Fibroblast of lung (primary cell): ENCODE measurements around the gene KIRREL3. TPM values are rescaled to one million over a fixed set of nuclear protein-coding genes. Genes with fewer than 3 reads are reported as not detected.

Experiments
- DNase-seq, 2 donors: peaks; one replicate each; pipeline versions ENCODE4 v3.0.0 to v3.0.0-alpha.2; 2010; ENCODE audit warnings: low read depth in 2 of 2
- H2AFZ ChIP-seq: 2 replicates; pipeline ENCODE4 v1.5.1; 2012; ENCODE audit warnings: low read length, control low read depth, inconsistent platforms
- H3K27ac ChIP-seq: 2 replicates; pipeline ENCODE4 v1.5.1; 2011; ENCODE audit warnings: low read length, control low read depth; ENCODE audit not compliant: insufficient read depth
- H3K27me3 ChIP-seq: 2 replicates; pipeline ENCODE4 v1.5.1; 2011; ENCODE audit warnings: mild to moderate bottlenecking, low read length; ENCODE audit not compliant: control insufficient read depth, insufficient read depth
- H3K36me3 ChIP-seq: 2 replicates; pipeline ENCODE4 v1.5.1; 2011; ENCODE audit warnings: low read length; ENCODE audit not compliant: control insufficient read depth, insufficient read depth
- H3K4me1 ChIP-seq: 2 replicates; pipeline ENCODE4 v1.5.1; 2011; ENCODE audit warnings: low read length; ENCODE audit not compliant: control insufficient read depth, insufficient read depth; ENCODE audit errors: extremely low read depth
- H3K4me2 ChIP-seq: 2 replicates; pipeline ENCODE4 v1.5.1; 2011; ENCODE audit warnings: low read length, control low read depth; ENCODE audit not compliant: insufficient read depth; ENCODE audit errors: extremely low read depth
- H3K4me3 ChIP-seq, 4 experiments: fragments of 200-600 bp in 1 of 4; sonication (generic) in 1 of 4; replicated peaks in 1 of 4; 2 replicates each; pipeline ENCODE4 v1.5.1; 2011 to 2016; ENCODE audit warnings: low read length in 4 of 4, low read depth in 3 of 4, mild to moderate bottlenecking in 3 of 4, control low read depth in 2 of 4, inconsistent platforms in 1 of 4, mixed read lengths in 1 of 4; ENCODE audit not compliant: insufficient read depth in 1 of 4; ENCODE audit errors: control extremely low read depth in 1 of 4
- H3K79me2 ChIP-seq: 2 replicates; pipeline ENCODE4 v1.5.1; 2012; ENCODE audit warnings: mild to moderate bottlenecking, low read length, inconsistent platforms; ENCODE audit not compliant: control insufficient read depth, insufficient read depth
- H3K9ac ChIP-seq: 2 replicates; pipeline ENCODE4 v1.5.1; 2011; ENCODE audit warnings: mild to moderate bottlenecking, low read length, control low read depth; ENCODE audit not compliant: insufficient read depth
- H3K9me3 ChIP-seq: 2 replicates; pipeline ENCODE4 v1.5.1; 2012; ENCODE audit warnings: low read depth, low read length; ENCODE audit not compliant: control insufficient read depth, insufficient read depth
- H4K20me1 ChIP-seq: 2 replicates; pipeline ENCODE4 v1.5.1; 2011; ENCODE audit warnings: low read length; ENCODE audit not compliant: control insufficient read depth, insufficient read depth; ENCODE audit errors: extremely low read depth
- EZH2 ChIP-seq: IDR thresholded peaks from 2 replicates; pipeline ENCODE4 v1.5.1; 2012; ENCODE audit warnings: low read length, control low read depth, mild to moderate bottlenecking; ENCODE audit errors: missing control alignments
- polyA plus RNA-seq, 2 donors: library from polyadenylated mRNA; depleted of rRNA in 1 of 2; stranded (reverse) in 1 of 2; unstranded in 1 of 2; fragments of >200 nt; gene quantifications; 2 replicates each; pipeline ENCODE4 v1.2.1, GENCODE V29; 2011 to 2012; ENCODE audit warnings: missing spikeins in 1 of 2
- total RNA-seq: library from RNA; depleted of rRNA; stranded (reverse); fragments of >200 nt; gene quantifications from 2 replicates; pipeline ENCODE4 v1.2.1, GENCODE V29; 2014
- TF ChIP-seq, protein P1 (sequence below), 2 donors: IDR thresholded peaks in 1 of 2; conservative IDR thresholded peaks in 1 of 2; 1 replicate in 1 of 2; 2 replicates in 1 of 2; pipeline ENCODE4 v1.5.1; 2011 to 2012; ENCODE audit warnings: low read length in 2 of 2, control low read depth in 1 of 2, inconsistent platforms in 1 of 2, low read depth in 1 of 2, mild to moderate bottlenecking in 1 of 2

Gene KIRREL3
- total and polyA plus RNA-seq, 2 donors (not counting 1 experiment from before 2014, with no cell fraction given) = 2.8 to 6.1 TPM

DNA sequence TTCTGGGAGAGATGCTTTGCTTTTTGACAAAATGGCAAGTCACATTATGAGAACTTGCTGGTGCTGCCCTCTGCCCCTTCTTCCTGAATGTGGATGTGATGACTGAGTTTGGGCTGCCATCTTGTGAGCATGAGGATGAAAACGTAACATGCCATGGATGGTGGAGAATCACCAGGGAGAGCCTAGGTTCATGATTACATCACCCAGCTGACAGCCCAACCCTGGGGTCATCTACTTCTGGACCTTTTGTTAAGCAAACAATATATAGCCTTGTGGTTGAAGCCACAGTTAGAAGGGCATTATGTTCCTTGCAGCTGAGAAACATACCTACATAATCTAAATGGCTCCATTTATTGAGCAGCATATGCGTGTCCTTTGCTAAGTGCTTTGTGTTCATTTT lies 321.5 kb downstream of the KIRREL3 start:
- H3K79me2 ChIP-seq = no peaks in the 10 kb centered on the region
- no peak overlapping the region for H3K4me2 ChIP-seq
- no peak overlapping the region for H3K4me3 ChIP-seq
- H3K27me3 ChIP-seq = no peaks in the 10 kb centered on the region
- no peaks in the 10 kb centered on the region for H3K36me3 ChIP-seq
- H3K27ac ChIP-seq = no peak overlapping the region
- TF ChIP-seq, protein P1, sequence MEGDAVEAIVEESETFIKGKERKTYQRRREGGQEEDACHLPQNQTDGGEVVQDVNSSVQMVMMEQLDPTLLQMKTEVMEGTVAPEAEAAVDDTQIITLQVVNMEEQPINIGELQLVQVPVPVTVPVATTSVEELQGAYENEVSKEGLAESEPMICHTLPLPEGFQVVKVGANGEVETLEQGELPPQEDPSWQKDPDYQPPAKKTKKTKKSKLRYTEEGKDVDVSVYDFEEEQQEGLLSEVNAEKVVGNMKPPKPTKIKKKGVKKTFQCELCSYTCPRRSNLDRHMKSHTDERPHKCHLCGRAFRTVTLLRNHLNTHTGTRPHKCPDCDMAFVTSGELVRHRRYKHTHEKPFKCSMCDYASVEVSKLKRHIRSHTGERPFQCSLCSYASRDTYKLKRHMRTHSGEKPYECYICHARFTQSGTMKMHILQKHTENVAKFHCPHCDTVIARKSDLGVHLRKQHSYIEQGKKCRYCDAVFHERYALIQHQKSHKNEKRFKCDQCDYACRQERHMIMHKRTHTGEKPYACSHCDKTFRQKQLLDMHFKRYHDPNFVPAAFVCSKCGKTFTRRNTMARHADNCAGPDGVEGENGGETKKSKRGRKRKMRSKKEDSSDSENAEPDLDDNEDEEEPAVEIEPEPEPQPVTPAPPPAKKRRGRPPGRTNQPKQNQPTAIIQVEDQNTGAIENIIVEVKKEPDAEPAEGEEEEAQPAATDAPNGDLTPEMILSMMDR (conservative IDR thresholded peaks at IDR 0.05 in 1 of 2, IDR thresholded peaks at IDR 0.05 in 1 of 2; ENCODE audit: low read depth in 1 of 2, low read length in 2 of 2) = no peak
- TF ChIP-seq EZH2 = no peak
- DNase-seq = no peak
- H3K9ac ChIP-seq = no peak overlapping the region
- no peaks in the 10 kb centered on the region for H3K4me1 ChIP-seq
- H3K9me3 ChIP-seq = no peaks in the 10 kb centered on the region
- no peak overlapping the region for H2AFZ ChIP-seq
- H4K20me1 ChIP-seq = no peaks in the 10 kb centered on the region

DNA sequence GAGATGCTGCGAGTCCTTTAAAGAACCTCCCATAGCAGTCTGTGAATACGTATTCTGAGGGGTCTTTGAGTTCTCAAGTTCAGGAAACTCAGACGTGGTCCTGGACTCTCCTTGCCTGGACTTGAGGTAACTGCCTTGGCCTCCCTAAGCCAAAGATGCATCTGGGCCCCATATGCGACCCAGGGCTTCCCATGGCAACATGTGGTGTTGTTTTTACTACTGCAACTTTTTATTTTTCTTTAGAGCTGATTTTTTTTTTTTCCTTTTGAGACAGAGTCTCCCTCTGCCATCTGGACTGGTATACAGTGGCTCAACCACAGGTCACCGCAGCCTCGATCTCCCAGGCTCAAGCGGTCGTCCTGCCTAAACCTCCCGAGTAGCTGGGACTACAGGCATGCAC lies 324.0 kb downstream of the KIRREL3 start:
- Histone ChIP-seq H3K36me3 (no peaks in the 10 kb centered on the region), H4K20me1 (no peaks in the 10 kb centered on the region), H3K4me2 (no peak overlapping the region), H3K9ac (no peak overlapping the region), H3K79me2 (no peaks in the 10 kb centered on the region), H3K27ac (no peak overlapping the region), H3K9me3 (no peaks in the 10 kb centered on the region), H3K4me1 (no peaks in the 10 kb centered on the region), H3K27me3 (no peaks in the 10 kb centered on the region), H3K4me3 (no peak overlapping the region), H2AFZ (no peak overlapping the region)
- TF ChIP-seq EZH2 = no peak
- TF ChIP-seq, protein P1 (conservative IDR thresholded peaks at IDR 0.05 in 1 of 2, IDR thresholded peaks at IDR 0.05 in 1 of 2; ENCODE audit: low read depth in 1 of 2, low read length in 2 of 2) = no peak
- no peak for DNase-seq

DNA sequence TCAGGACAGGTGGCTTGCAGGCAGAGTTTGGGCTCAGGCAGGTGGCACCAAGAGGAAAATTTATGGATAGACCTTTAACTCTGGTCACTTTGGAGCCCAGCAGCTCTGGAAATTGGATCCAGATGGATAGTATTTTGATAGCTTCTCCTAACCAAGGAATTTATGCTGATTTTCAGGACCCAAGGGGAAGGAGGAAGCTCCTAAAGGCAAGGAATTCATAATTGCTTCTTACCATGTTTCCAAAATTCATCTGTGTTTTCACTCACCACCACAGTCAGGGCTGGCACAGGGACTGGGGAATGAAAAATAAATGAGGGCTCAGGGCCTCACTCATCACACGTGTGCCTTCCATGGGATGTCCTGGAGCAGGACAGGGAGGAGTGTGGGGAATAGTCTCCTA lies 327.3 kb downstream of the KIRREL3 start:
- Histone ChIP-seq H3K27ac (no peak overlapping the region), H3K79me2 (no peaks in the 10 kb centered on the region), H3K4me1 (no peaks in the 10 kb centered on the region), H3K4me3 (no peak overlapping the region), H3K9me3 (no peaks in the 10 kb centered on the region), H3K27me3 (no peaks in the 10 kb centered on the region), H2AFZ (no peak overlapping the region), H4K20me1 (no peaks in the 10 kb centered on the region), H3K9ac (no peak overlapping the region), H3K36me3 (no peaks in the 10 kb centered on the region), H3K4me2 (no peak overlapping the region)
- TF ChIP-seq, protein P1 (conservative IDR thresholded peaks at IDR 0.05 in 1 of 2, IDR thresholded peaks at IDR 0.05 in 1 of 2; ENCODE audit: low read depth in 1 of 2, low read length in 2 of 2) = no peak
- no peak for TF ChIP-seq EZH2
- DNase-seq = no peak
